ENCODE data around the gene CPVL. TPM values are rescaled to one million over a fixed set of nuclear protein-coding genes. Genes with fewer than 3 reads are reported as not detected.
A peak's percentile ranks its signal among the peaks of the same experiment; 100 is the strongest.

The CPVL gene
- total and polyA plus RNA-seq, 2 experiments from 2014 or later: 30.6 to 95.2 TPM

DNA sequence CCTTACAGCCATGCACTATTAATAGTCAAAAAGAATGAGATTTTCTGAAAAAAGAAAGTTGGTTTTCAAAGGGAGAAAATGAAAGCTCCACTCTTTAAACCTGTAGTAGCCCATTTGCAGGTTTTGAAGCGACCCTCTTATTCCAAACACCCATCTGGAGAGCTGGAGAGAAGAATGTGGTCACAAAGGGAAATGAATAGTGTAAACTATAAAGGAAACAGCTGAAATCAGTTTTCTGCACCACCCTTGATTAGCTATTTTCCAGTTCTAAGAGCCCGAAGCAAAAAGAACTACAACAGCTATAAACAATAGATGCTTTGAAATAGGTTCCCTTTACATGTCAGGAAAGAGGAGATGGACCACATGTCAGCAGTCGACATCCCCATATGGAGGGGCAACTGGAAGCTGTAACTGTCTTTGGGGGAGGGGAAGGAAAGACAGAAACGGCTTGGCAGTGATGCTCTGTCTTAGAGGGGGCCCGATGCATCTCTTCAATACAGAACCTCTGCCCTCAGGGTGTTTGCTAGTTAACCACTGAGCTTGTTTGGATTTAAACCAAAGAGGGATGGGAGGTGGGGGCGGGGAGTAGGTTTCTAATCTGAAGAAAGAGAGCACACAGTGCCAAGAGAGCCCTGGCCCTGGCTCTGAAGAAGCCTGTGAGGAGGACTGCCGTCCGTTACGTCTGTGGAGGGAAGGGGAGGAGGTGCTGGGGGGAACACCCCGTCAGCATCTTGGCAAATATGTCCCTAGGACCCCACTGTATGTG, 55.3 kb downstream of the CPVL start:
- Histone ChIP-seq H3K36me3 (no peaks in the 10 kb centered on the region), H3K4me1 (ENCODE audit: low read depth) (peaks cover 6% of the 10 kb centered on the region), H3K27me3 (no peaks in the 10 kb centered on the region), H3K4me3 (no peak overlapping the region), H3K27ac (no peak overlapping the region), H3K9me3 (ENCODE audit: low read depth) (no peaks in the 10 kb centered on the region)
- DNase-seq (ENCODE audit: low read depth in 1 of 2, low spot score in 1 of 2): peak in 1 of 2 donors; percentile 85
- TF ChIP-seq, protein P1, sequence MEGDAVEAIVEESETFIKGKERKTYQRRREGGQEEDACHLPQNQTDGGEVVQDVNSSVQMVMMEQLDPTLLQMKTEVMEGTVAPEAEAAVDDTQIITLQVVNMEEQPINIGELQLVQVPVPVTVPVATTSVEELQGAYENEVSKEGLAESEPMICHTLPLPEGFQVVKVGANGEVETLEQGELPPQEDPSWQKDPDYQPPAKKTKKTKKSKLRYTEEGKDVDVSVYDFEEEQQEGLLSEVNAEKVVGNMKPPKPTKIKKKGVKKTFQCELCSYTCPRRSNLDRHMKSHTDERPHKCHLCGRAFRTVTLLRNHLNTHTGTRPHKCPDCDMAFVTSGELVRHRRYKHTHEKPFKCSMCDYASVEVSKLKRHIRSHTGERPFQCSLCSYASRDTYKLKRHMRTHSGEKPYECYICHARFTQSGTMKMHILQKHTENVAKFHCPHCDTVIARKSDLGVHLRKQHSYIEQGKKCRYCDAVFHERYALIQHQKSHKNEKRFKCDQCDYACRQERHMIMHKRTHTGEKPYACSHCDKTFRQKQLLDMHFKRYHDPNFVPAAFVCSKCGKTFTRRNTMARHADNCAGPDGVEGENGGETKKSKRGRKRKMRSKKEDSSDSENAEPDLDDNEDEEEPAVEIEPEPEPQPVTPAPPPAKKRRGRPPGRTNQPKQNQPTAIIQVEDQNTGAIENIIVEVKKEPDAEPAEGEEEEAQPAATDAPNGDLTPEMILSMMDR (IDR thresholded peaks at IDR 0.05; ENCODE audit: low read depth, low read length): no peak

DNA sequence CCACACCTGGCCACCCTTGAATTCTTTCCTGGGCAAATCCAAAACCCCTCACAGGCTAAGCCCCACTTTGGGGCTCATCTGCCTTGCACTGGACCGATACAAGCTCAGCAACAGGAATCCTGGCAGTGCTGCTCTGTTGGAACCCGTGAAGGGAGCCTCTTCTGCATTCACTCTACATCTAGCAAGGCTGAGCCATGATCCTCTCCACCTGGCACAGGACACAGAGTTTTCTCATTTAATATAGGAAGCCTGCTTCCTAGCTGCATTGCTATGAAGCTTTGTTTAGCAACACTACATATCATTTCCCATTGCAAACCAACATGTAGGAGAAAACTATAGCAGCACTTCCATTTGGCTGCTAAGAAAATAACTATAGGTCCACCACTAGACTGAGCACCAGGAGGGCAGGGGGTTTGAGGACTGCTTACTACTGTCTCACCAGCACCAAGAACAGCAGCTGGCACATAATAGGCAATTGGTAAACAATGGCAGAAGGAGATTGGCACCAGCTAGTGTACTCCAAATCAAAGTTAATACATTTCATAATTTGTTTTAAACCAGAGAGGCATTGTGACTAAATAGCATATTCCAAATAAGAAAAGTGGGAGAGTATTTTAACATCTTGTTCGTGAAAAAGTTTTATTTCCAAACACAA, 56.1 kb downstream of the CPVL start:
- Histone ChIP-seq H3K36me3 (no peaks in the 10 kb centered on the region), H3K4me3 (no peak overlapping the region), H3K4me1 (ENCODE audit: low read depth) (peaks cover 6% of the 10 kb centered on the region), H3K9me3 (ENCODE audit: low read depth) (no peaks in the 10 kb centered on the region), H3K27me3 (no peaks in the 10 kb centered on the region), H3K27ac (no peak overlapping the region)
- DNase-seq (ENCODE audit: low read depth in 1 of 2, low spot score in 1 of 2): no peak
- TF ChIP-seq, protein P1 (IDR thresholded peaks at IDR 0.05; ENCODE audit: low read depth, low read length): no peak

GRCh38 chr7:29087840-29088170, 58.5 kb downstream of the CPVL start:
- H3K4me3 ChIP-seq: no peak overlapping the region
- DNase-seq (ENCODE audit: low read depth in 1 of 2, low spot score in 1 of 2): no peak
- H3K27ac ChIP-seq: peak overlapping the region; percentile 4
- no peaks in the 10 kb centered on the region for H3K9me3 ChIP-seq (ENCODE audit: low read depth)
- peaks cover 6% of the 10 kb centered on the region for H3K4me1 ChIP-seq (ENCODE audit: low read depth)
- TF ChIP-seq, protein P1 (IDR thresholded peaks at IDR 0.05; ENCODE audit: low read depth, low read length): no peak
- H3K27me3 ChIP-seq: no peaks in the 10 kb centered on the region
- no peaks in the 10 kb centered on the region for H3K36me3 ChIP-seq

DNA sequence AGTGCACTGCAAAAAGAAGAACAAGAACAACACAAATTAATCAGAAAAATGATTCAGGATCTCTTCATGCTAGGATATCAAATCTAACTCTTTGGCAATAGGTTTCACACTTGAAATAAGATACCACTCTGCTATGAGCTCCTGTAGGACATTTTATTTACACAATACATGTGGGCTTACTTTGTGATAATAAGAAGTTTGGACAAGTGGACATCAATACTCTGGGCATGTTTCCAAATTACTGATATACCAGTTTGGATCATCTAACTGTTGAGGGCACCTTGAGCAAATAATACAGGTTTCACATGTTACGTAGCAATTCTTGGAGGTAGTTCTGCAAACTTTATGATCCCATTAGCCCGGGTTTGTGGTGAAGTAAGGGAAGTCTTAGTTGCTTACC, 59.8 kb downstream of the CPVL start:
- Histone ChIP-seq H3K27ac (no peak overlapping the region), H3K36me3 (no peaks in the 10 kb centered on the region), H3K9me3 (ENCODE audit: low read depth) (no peaks in the 10 kb centered on the region), H3K4me3 (no peak overlapping the region), H3K27me3 (no peaks in the 10 kb centered on the region), H3K4me1 (ENCODE audit: low read depth) (peaks cover 6% of the 10 kb centered on the region)
- TF ChIP-seq, protein P1 (IDR thresholded peaks at IDR 0.05; ENCODE audit: low read depth, low read length): no peak
- DNase-seq (ENCODE audit: low read depth in 1 of 2, low spot score in 1 of 2): no peak

- H3K4me3 ChIP-seq: no peak overlapping the region
- H3K36me3 ChIP-seq: no peaks in the 10 kb centered on the region
- no peak overlapping the region for H3K27ac ChIP-seq
- no peak for DNase-seq (ENCODE audit: low read depth in 1 of 2, low spot score in 1 of 2)
- H3K27me3 ChIP-seq: no peaks in the 10 kb centered on the region
- TF ChIP-seq, protein P1 (IDR thresholded peaks at IDR 0.05; ENCODE audit: low read depth, low read length): no peak
- peaks cover 6% of the 10 kb centered on the region for H3K4me1 ChIP-seq (ENCODE audit: low read depth)
- H3K9me3 ChIP-seq (ENCODE audit: low read depth): no peaks in the 10 kb centered on the region
Measured at GRCh38 chr7:29084832-29085231, 61.5 kb downstream of the CPVL start.

All from cardiac muscle cell (in vitro differentiated cells and primary cell).